Cardiac fibroblast (primary cell): ENCODE results near the gene LY6G6C.

Source experiments
- DNase-seq, 2 donors: peaks; one replicate each; pipeline versions ENCODE4 v3.0.0 to v3.0.0-alpha.2; 2010; ENCODE audit warnings: low read depth in 2 of 2
- H3K4me3 ChIP-seq, 2 donors: replicated peaks in 1 of 2; 1 replicate in 1 of 2; 2 replicates in 1 of 2; pipeline ENCODE4 v1.5.1; 2011; ENCODE audit warnings: low read depth in 2 of 2, low read length in 2 of 2, mild to moderate bottlenecking in 2 of 2, moderate library complexity in 1 of 2
- TF ChIP-seq, protein P1 (sequence below): IDR thresholded peaks from one replicate; pipeline ENCODE4 v1.5.1; 2011; ENCODE audit warnings: low read depth, mild to moderate bottlenecking, low read length, inconsistent platforms

Gene LY6G6C

DNA sequence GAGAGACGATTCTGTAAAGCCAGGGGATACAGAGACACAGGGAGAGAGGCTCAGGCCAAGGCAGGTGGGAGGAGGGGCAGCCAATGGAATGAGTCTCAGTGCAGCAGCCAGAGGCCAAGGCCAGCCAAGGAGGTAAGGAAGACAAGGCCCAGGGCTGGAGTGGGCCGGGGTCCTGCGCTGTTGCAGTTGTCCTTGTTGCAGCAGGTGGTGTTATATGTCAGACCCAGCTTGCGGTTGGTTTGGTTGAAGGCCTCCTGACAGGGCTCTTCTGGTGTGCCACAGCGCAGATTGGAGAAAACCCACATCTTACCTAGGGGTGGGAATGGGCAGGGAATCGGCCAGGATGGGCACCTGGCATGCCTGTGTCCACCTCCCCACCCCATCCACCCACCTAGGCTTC, 2.5 kb downstream of the LY6G6C start:
- no peak overlapping the region for H3K4me3 ChIP-seq
- TF ChIP-seq, protein P1, sequence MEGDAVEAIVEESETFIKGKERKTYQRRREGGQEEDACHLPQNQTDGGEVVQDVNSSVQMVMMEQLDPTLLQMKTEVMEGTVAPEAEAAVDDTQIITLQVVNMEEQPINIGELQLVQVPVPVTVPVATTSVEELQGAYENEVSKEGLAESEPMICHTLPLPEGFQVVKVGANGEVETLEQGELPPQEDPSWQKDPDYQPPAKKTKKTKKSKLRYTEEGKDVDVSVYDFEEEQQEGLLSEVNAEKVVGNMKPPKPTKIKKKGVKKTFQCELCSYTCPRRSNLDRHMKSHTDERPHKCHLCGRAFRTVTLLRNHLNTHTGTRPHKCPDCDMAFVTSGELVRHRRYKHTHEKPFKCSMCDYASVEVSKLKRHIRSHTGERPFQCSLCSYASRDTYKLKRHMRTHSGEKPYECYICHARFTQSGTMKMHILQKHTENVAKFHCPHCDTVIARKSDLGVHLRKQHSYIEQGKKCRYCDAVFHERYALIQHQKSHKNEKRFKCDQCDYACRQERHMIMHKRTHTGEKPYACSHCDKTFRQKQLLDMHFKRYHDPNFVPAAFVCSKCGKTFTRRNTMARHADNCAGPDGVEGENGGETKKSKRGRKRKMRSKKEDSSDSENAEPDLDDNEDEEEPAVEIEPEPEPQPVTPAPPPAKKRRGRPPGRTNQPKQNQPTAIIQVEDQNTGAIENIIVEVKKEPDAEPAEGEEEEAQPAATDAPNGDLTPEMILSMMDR, result no peak
- DNase-seq, result no peak

DNA sequence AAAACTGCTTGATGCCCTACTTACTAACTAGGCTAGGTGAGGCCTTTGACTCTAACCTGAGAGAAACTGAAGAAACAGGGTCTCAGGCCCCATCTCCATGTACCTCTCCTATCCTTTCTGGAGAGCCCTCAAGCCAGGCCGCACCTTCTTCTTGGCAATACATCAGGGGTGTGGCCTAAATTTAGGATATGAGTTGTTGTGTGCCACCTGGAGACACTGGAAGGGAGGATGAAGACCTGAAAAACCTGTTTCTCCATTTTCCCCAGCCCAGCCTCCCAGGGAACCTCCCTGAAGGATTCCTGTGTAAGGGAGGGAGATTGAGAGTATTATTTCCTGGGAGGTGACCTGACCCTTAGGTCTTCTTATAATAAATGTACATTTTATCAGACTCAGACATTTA, 3.3 kb downstream of the LY6G6C start:
- DNase-seq, result no peak
- TF ChIP-seq, protein P1, result no peak
- H3K4me3 ChIP-seq, result no peak overlapping the region

DNA sequence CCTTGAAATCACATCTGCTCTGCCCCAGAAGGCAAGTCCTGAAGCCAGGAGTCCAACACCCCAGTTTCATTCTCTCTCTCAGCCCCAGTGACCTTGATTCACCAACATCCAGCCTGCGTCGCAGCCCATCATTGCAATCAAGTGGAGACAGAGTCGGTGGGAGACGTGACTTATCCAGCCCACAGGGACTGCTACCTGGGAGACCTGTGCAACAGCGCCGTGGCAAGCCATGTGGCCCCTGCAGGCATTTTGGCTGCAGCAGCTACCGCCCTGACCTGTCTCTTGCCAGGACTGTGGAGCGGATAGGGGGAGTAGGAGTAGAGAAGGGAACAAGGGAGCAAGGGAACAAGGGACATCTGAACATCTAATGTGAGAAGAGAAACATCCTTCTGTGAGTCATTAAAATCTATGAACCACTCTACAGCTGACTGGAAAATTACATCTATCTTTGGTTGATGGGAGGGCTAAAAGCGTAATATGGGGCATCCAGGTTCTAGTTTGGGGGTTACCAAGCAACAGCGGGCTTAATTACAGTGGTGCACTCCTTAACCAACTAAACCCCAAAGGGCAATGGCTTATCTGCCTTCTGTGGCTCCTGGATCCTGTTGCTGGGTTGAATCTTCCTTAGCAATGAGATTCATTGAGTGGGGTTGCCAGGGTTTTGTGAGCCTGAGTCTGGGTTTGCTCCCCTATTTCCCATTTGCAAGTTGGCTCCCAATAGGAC, 3.9 kb downstream of the LY6G6C start:
- TF ChIP-seq, protein P1, result no peak
- no peak for DNase-seq
- no peak overlapping the region for H3K4me3 ChIP-seq

DNA sequence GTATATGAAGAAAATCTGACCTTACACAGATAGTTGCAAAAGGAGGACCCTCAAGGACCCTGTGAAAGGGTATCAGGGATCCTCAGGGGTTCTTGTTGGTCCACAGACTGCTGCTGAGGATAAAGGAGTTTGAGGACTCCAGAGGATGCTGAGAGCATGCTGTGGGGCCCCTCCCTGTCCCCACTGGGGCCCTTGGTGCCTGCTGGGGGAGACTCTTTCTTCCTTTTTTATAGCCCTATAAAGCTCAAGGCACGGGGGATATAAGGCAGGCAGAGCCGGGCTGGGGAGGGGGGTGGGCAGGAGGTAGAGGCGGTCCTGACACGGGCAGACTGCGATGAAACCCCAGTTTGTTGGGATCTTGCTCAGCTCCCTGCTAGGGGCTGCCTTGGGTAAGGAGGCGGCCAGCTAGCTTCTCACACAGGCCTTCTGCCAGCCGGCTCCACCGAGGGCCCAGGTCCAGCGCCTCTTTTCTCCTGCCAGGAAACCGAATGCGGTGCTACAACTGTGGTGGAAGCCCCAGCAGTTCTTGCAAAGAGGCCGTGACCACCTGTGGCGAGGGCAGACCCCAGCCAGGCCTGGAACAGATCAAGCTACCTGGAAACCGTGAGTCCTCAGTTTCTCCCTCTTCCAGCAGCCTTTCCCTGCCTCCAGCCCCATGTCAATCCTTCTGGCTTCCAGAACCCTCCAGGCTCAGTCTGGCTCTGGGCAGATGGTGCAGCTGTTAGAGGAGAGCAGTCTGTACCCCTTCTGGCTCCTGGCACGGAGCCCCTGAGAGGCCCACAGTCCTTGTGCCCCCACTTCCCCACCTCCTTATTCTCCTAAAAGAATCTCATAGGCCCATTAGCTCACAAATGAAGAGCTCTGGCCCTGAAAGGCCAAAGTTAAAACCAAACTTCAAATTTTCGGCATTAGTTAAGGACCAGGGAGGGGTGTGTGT, 6.3 kb downstream of the LY6G6C start, which contains the start of gene LY6G6D:
TSS of gene LY6G6D (plus strand) at position 327 of the 937 bp plus-strand sequence. CDS start at position 335, 8 bp downstream.
- DNase-seq, result no peak

DNA sequence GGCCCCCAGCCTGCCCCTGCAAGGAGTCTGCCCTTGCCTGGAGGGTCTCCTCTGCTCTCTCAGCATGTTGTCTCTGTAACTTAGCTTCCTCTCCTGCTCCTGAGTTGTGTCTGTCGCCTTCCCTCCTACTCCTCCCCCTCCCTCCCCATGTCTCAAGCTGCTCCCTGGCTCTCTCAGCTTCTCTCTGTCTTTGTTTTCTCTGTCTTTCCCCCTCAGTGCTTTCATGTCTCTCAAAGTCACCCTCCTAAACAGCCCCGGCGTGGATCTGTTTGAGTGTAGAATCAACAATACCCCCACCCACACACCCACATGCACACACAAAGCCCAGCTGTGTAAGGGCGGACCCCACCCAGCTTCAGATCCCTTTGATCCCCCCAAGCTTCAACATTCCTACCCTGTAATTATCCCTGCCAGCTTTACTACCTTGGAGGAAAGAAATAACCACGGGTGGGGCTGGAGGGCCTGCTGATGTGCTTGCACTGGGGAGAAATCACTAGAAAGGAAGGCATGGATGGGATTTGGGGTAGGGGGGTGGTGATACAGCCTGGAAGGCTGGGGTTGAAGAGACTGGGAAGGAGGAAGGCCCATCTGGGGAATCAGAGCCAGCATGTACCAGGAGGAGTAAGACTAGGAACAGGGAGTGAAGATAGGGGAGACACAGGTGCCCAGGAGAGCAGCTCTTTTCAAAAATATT, 7.4 kb downstream of the LY6G6C start:
- H3K4me3 ChIP-seq, result no peak overlapping the region
- TF ChIP-seq, protein P1, result no peak

More for the DNA sequence above, 6.3 kb downstream of the LY6G6C start, which contains the start of gene LY6G6D:
- no peak within 1 kb of the TSS for H3K4me3 ChIP-seq
- TF ChIP-seq, protein P1, result no peak

DNA sequence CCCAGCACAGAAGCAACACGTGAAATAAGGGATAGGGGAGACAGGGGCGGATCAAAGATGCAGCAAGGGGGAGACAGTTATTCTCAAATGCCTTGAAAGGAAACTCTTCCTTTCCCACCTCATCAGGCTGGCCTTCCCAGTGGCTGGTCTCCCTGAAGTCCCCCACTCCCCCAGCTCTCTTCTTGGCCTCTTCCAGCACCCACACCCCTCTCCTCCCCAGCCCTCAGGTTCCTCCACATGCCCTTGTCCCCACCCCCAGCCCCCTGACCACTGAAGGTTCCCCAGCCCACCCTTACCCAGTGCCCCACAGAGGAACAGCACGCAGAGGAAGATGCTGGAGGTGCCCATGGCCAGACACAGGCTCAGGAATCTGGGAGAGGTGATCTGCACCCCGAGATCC, 8.1 kb downstream of the LY6G6C start:
- no peak for DNase-seq
- TF ChIP-seq, protein P1, result no peak
- H3K4me3 ChIP-seq, result no peak overlapping the region

More for the DNA sequence above, 7.4 kb downstream of the LY6G6C start:
- no peak for DNase-seq
